Gastroesophageal sphincter (tissue), 3 donors: ENCODE results near the gene GSTA3.
"Not testable (repeated sequence)": the region's sequence is repeated elsewhere in the genome, so short reads cannot be mapped to it uniquely, and the experiment has no call there.

Experiments used
- EP300 ChIP-seq: sonication (generic); formaldehyde crosslinking; IDR thresholded peaks from one replicate; pipeline ENCODE4 v1.6.1; 2017; ENCODE audit warnings: antibody characterized with exemption, mild to moderate bottlenecking
- POLR2A ChIP-seq, 2 donors: fragments of 450-650 bp; IDR thresholded peaks; one replicate each; pipeline ENCODE4 v1.6.1; 2017; ENCODE audit warnings: antibody characterized with exemption in 2 of 2, mild to moderate bottlenecking in 2 of 2, moderate library complexity in 1 of 2
- POLR2AphosphoS5 ChIP-seq: sonication (generic); formaldehyde crosslinking; IDR thresholded peaks from one replicate; pipeline ENCODE4 v1.6.1; 2017; ENCODE audit warnings: antibody characterized with exemption
- TF ChIP-seq, protein P1 (sequence below), 4 experiments: fragments of 200-600 bp in 2 of 4; fragments of 450-650 bp in 2 of 4; sonication (generic) in 1 of 4; IDR thresholded peaks; one replicate each; pipeline ENCODE4 v1.5.1; 2017 to 2019; ENCODE audit warnings: antibody characterized with exemption in 4 of 4, mild to moderate bottlenecking in 2 of 4, moderate library complexity in 2 of 4

DNA sequence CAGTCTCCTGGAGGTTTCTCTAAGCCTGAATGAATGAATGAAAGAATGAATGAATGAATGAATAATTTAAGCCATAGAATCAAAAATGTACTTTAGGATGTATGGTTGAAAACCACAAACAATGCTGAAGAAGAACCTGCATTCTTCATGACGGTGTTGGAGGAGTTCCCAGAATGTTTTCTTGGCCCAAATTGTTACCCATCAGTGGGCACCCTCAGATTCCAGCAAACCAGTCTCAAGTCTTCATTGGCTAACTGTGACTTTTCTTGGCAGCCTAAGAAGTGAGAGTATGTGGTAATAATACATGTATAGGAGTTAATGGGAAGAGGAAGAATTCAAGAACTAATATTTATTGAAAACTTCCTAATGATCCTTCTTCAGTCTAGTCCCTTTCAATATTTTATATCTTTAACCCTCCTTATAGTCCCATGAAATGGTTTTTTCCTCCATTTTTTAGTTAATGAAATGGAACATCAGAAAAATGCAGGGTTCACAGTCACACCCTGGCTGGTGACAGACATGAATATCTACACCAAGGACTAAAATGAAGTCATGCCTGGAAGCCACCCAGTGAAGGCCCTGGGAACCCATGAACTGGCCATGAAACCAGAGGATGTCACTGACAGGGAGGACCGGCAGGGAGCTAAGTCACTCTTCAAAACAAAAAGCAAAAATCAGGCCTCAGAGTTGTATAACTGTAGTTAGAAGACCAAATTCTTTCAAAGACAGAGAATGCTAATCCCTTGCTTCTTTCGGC is 39.0 kb downstream of the GSTA3 start:
- TF ChIP-seq, protein P1, sequence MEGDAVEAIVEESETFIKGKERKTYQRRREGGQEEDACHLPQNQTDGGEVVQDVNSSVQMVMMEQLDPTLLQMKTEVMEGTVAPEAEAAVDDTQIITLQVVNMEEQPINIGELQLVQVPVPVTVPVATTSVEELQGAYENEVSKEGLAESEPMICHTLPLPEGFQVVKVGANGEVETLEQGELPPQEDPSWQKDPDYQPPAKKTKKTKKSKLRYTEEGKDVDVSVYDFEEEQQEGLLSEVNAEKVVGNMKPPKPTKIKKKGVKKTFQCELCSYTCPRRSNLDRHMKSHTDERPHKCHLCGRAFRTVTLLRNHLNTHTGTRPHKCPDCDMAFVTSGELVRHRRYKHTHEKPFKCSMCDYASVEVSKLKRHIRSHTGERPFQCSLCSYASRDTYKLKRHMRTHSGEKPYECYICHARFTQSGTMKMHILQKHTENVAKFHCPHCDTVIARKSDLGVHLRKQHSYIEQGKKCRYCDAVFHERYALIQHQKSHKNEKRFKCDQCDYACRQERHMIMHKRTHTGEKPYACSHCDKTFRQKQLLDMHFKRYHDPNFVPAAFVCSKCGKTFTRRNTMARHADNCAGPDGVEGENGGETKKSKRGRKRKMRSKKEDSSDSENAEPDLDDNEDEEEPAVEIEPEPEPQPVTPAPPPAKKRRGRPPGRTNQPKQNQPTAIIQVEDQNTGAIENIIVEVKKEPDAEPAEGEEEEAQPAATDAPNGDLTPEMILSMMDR (IDR thresholded peaks at IDR 0.05), result not testable (repeated sequence)
- TF ChIP-seq POLR2AphosphoS5; POLR2A (IDR thresholded peaks at IDR 0.05); EP300: not testable (repeated sequence)
